Measurements from ENCODE around the gene SEL1L2. TPM values are rescaled to one million over a fixed set of nuclear protein-coding genes. Genes with fewer than 3 reads are reported as not detected.

Gene SEL1L2
- total and polyA plus RNA-seq, 4 donors: not detected

GRCh38 chr20:14000917-14001316, 10.5 kb upstream of the SEL1L2 start:
- Histone ChIP-seq H3K9ac (ENCODE audit: insufficient read depth in 1 of 2, low read length in 2 of 2) (no peak overlapping the region), H3K4me3 (no peak overlapping the region), H3K36me3 (ENCODE audit: control insufficient read depth in 4 of 4, insufficient read depth in 4 of 4, low read length in 4 of 4) (no peaks in the 10 kb centered on the region), H3K27me3 (ENCODE audit: control insufficient read depth in 3 of 3, insufficient read depth in 3 of 3, low read length in 2 of 3) (peaks cover 0 to 14% (median 8%) of the 10 kb centered on the region in 3 donors), H3K27ac (ENCODE audit: low read depth in 1 of 2, low read length in 1 of 2) (no peak overlapping the region), H3K4me1 (ENCODE audit: control insufficient read depth in 5 of 5, insufficient read depth in 5 of 5, low read length in 5 of 5) (peaks cover 0 to under 1% (median 0%) of the 10 kb centered on the region in 5 donors), H3K9me3 (ENCODE audit: control insufficient read depth in 4 of 4, insufficient read depth in 3 of 4, low read length in 3 of 4) (no peaks in the 10 kb centered on the region)
- TF ChIP-seq, protein P1, sequence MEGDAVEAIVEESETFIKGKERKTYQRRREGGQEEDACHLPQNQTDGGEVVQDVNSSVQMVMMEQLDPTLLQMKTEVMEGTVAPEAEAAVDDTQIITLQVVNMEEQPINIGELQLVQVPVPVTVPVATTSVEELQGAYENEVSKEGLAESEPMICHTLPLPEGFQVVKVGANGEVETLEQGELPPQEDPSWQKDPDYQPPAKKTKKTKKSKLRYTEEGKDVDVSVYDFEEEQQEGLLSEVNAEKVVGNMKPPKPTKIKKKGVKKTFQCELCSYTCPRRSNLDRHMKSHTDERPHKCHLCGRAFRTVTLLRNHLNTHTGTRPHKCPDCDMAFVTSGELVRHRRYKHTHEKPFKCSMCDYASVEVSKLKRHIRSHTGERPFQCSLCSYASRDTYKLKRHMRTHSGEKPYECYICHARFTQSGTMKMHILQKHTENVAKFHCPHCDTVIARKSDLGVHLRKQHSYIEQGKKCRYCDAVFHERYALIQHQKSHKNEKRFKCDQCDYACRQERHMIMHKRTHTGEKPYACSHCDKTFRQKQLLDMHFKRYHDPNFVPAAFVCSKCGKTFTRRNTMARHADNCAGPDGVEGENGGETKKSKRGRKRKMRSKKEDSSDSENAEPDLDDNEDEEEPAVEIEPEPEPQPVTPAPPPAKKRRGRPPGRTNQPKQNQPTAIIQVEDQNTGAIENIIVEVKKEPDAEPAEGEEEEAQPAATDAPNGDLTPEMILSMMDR (IDR thresholded peaks at IDR 0.05; ENCODE audit: control extremely low read depth, extremely low read depth): no peak
- WGBS, 2 donors: 90 to 96% methylated on average over 1 of the region's 1 CpG
- ATAC-seq (ENCODE audit: insufficient read depth, low FRiP score): no peak
- DNase-seq: no peak

DNA sequence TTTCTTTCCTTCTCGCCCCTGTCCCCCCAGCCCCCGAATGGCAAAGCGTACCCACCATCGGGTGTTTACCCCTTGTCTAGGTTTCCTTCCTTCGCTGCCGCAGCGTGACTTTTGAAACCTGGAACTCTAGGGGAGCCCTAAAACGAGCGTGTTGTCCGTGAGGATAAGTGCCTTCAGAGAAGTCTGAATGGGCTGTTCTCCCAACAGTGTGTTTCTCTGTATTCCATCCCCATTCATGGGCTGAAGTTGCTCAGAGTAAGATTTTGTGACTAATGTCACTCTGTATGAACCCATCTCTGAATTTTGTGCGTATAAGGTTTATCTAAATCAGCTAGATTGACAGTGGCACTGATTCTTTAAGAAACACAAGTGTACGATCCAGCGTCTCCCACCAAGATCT, 5.9 kb upstream of the SEL1L2 start:
- Histone ChIP-seq H3K9me3 (ENCODE audit: control insufficient read depth in 4 of 4, insufficient read depth in 3 of 4, low read length in 3 of 4) (peaks cover 0 to 16% (median 2%) of the 10 kb centered on the region in 4 donors), H3K9ac (ENCODE audit: insufficient read depth in 1 of 2, low read length in 2 of 2) (no peak overlapping the region), H3K4me1 (ENCODE audit: control insufficient read depth in 5 of 5, insufficient read depth in 5 of 5, low read length in 5 of 5) (peaks cover 0 to 1% (median 0%) of the 10 kb centered on the region in 5 donors), H3K27me3 (ENCODE audit: control insufficient read depth in 3 of 3, insufficient read depth in 3 of 3, low read length in 2 of 3) (peaks cover 0 to 14% (median 8%) of the 10 kb centered on the region in 3 donors), H3K4me3 (peak overlapping the region; percentile 89), H3K36me3 (ENCODE audit: control insufficient read depth in 4 of 4, insufficient read depth in 4 of 4, low read length in 4 of 4) (no peaks in the 10 kb centered on the region), H3K27ac (ENCODE audit: low read depth in 1 of 2, low read length in 1 of 2) (no peak overlapping the region)
- WGBS, 2 donors: 11 to 13% methylated on average over 13 of the region's 13 CpGs
- DNase-seq (peak in 2 of 3 donors; percentile 9 to 15), ATAC-seq (ENCODE audit: insufficient read depth, low FRiP score) (no peak)
- TF ChIP-seq, protein P1 (IDR thresholded peaks at IDR 0.05; ENCODE audit: control extremely low read depth, extremely low read depth): no peak

DNA sequence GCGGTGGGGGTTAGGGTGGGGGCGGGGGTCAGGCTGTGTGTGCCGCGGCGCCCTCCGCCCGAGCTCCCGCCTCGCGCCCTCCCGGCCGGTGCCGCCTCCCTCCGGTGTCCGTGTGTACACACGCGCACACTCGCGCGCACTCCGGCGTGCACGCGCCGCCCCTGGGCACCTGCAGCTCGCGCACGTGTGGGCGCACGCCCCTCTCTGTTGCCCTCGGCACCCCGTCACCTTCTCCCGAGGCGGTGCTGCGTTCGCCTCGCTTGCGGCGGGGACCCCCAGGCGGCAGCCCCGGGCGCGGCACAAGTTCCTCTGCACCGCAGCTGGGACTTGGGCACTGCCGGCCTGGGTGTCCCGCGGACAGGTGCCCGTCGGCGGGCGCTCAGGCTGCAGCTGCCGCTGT, 5.4 kb upstream of the SEL1L2 start:
- ATAC-seq (ENCODE audit: insufficient read depth, low FRiP score) (peak; percentile 35), DNase-seq (peak; percentile 14 to 54 (median 51))
- TF ChIP-seq, protein P1 (IDR thresholded peaks at IDR 0.05; ENCODE audit: control extremely low read depth, extremely low read depth): no peak
- Histone ChIP-seq H3K27ac (ENCODE audit: low read depth in 1 of 2, low read length in 1 of 2) (no peak overlapping the region), H3K27me3 (ENCODE audit: control insufficient read depth in 3 of 3, insufficient read depth in 3 of 3, low read length in 2 of 3) (peaks cover 0 to 14% (median 8%) of the 10 kb centered on the region in 3 donors), H3K4me3 (peak overlapping the region; percentile 89), H3K36me3 (ENCODE audit: control insufficient read depth in 4 of 4, insufficient read depth in 4 of 4, low read length in 4 of 4) (no peaks in the 10 kb centered on the region), H3K9ac (ENCODE audit: insufficient read depth in 1 of 2, low read length in 2 of 2) (no peak overlapping the region), H3K9me3 (ENCODE audit: control insufficient read depth in 4 of 4, insufficient read depth in 3 of 4, low read length in 3 of 4) (peaks cover 0 to 16% (median 2%) of the 10 kb centered on the region in 4 donors), H3K4me1 (ENCODE audit: control insufficient read depth in 5 of 5, insufficient read depth in 5 of 5, low read length in 5 of 5) (peaks cover 0 to 1% (median 0%) of the 10 kb centered on the region in 5 donors)
- WGBS, 2 donors: 0 to 2% methylated on average over 39 to 52 of the region's 52 CpGs
